ENCODE data around the gene CYBRD1. TPM values are rescaled to one million over a fixed set of nuclear protein-coding genes. Genes with fewer than 3 reads are reported as not detected.

CYBRD1 gene
- polyA plus RNA-seq, 2 of the 4 experiments (the other 2 are of a cell fraction) = 30.5 to 46.6 TPM

DNA sequence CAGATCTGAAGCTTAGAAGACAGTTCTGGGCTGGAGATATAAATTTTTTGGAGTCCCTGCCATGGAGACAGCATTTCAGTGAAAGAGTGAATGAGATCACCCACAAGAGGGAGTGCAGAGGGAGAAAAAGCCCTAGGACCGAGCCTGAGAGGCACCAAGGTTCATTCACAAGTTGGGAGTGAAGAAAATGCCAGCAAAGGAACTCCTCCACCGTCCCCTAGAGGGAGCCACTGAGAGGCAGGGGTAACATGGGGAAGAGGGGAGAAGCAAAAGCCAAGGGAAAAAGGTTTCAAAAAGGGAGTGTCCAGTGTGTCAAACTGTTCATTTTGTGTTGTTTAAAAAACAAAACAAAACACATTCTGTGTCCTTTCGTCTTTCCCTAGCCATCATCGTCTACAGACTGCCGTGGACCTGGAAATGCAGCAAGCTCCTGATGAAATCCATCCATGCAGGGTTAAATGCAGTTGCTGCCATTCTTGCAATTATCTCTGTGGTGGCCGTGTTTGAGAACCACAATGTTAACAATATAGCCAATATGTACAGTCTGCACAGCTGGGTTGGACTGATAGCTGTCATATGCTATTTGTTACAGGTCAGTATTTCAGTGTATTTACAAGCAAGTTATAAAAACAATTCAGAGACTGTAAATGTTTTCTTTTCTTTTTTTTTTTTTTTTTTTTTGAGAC lies 19.1 kb downstream of the CYBRD1 start:
- H3K27ac ChIP-seq = no peak overlapping the region
- ChIA-PET CTCF (interaction anchor here (0.6 to 2.6 kb wide), 4 partner anchors 10 to 1376 kb away, joined by 3 to 18 read pairs (median 4); no protein-coding TSS in a partner anchor), POLR2A (no interaction called here)
- FAIRE-seq (no peak), DNase-seq (ENCODE audit: low read depth in 1 of 2, low spot score in 1 of 2) (peak in 1 of 2 experiments; percentile 52), ATAC-seq (peak; percentile 70)
- no peak overlapping the region for H3K4me3 ChIP-seq
- H3K4me1 ChIP-seq = no peaks in the 10 kb centered on the region
- no peak overlapping the region for H3K4me2 ChIP-seq
- WGBS (ENCODE audit: missing lambda C conversion rate) = 72% methylated on average over 6 of the region's 6 CpGs
- H3K9me3 ChIP-seq = no peaks in the 10 kb centered on the region
- TF ChIP-seq, protein P1, sequence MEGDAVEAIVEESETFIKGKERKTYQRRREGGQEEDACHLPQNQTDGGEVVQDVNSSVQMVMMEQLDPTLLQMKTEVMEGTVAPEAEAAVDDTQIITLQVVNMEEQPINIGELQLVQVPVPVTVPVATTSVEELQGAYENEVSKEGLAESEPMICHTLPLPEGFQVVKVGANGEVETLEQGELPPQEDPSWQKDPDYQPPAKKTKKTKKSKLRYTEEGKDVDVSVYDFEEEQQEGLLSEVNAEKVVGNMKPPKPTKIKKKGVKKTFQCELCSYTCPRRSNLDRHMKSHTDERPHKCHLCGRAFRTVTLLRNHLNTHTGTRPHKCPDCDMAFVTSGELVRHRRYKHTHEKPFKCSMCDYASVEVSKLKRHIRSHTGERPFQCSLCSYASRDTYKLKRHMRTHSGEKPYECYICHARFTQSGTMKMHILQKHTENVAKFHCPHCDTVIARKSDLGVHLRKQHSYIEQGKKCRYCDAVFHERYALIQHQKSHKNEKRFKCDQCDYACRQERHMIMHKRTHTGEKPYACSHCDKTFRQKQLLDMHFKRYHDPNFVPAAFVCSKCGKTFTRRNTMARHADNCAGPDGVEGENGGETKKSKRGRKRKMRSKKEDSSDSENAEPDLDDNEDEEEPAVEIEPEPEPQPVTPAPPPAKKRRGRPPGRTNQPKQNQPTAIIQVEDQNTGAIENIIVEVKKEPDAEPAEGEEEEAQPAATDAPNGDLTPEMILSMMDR (IDR thresholded peaks at IDR 0.05) = peak; percentile 45
- no peak for TF ChIP-seq CBX8 (IDR thresholded peaks at IDR 0.05)

DNA sequence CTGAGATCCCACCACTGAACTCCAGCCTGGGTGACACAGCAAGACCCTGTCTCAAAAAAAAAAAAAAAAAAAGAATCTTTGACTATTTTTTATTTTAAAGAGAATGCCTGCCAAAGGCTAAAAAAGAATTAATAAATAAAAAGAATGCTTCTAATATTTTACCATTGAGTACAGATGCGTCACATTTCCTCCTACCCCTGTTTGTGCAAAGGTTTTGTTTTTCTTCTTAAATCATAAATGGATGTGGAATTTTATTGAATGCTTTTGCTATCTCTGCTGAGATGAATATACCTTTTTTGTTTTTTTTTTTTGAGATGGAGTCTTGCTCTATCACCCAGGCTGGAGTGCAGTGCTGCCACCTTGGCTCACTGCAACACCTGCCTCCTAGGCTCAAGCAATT lies 22.8 kb downstream of the CYBRD1 start:
- POLR2A ChIA-PET = no interaction called here
- H3K4me3 ChIP-seq = no peak overlapping the region
- CTCF ChIA-PET = no interaction called here
- H3K4me2 ChIP-seq = no peak overlapping the region
- DNase-seq (ENCODE audit: low read depth in 1 of 2, low spot score in 1 of 2) = no peak
- no peaks in the 10 kb centered on the region for H3K9me3 ChIP-seq
- FAIRE-seq = no peak
- WGBS (ENCODE audit: missing lambda C conversion rate) = 92% methylated on average over 1 of the region's 1 CpG
- no peak overlapping the region for H3K27ac ChIP-seq
- H3K4me1 ChIP-seq = no peaks in the 10 kb centered on the region
- no peak for TF ChIP-seq EHMT2 (IDR thresholded peaks at IDR 0.05; ENCODE audit: low read depth)
- TF ChIP-seq GATA3 (IDR thresholded peaks at IDR 0.05; ENCODE audit: borderline replicate concordance) = no peak
- no peak for TF ChIP-seq MYC (IDR thresholded peaks at IDR 0.05; ENCODE audit: borderline replicate concordance, low read length)
- TF ChIP-seq ZC3H11A (IDR thresholded peaks at IDR 0.05) = no peak
- TF ChIP-seq, protein P2, sequence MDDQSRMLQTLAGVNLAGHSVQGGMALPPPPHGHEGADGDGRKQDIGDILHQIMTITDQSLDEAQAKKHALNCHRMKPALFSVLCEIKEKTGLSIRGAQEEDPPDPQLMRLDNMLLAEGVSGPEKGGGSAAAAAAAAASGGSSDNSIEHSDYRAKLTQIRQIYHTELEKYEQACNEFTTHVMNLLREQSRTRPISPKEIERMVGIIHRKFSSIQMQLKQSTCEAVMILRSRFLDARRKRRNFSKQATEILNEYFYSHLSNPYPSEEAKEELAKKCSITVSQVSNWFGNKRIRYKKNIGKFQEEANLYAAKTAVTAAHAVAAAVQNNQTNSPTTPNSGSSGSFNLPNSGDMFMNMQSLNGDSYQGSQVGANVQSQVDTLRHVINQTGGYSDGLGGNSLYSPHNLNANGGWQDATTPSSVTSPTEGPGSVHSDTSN (IDR thresholded peaks at IDR 0.05) = no peak
- no peak for TF ChIP-seq FOSL2 (IDR thresholded peaks at IDR 0.05)
- TF ChIP-seq FOSL2 (CRISPR knock-in tag; IDR thresholded peaks at IDR 0.05) = no peak
- TF ChIP-seq RFX5 (IDR thresholded peaks at IDR 0.05) = no peak
- TF ChIP-seq, protein P3, sequence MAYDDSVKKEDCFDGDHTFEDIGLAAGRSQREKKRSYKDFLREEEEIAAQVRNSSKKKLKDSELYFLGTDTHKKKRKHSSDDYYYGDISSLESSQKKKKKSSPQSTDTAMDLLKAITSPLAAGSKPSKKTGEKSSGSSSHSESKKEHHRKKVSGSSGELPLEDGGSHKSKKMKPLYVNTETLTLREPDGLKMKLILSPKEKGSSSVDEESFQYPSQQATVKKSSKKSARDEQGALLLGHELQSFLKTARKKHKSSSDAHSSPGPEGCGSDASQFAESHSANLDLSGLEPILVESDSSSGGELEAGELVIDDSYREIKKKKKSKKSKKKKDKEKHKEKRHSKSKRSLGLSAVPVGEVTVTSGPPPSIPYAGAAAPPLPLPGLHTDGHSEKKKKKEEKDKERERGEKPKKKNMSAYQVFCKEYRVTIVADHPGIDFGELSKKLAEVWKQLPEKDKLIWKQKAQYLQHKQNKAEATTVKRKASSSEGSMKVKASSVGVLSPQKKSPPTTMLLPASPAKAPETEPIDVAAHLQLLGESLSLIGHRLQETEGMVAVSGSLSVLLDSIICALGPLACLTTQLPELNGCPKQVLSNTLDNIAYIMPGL (CRISPR knock-in tag; IDR thresholded peaks at IDR 0.05; ENCODE audit: borderline replicate concordance) = no peak
- no peak for TF ChIP-seq ZNF302 (CRISPR knock-in tag; IDR thresholded peaks at IDR 0.05)
- no peak for TF ChIP-seq SMC3 (IDR thresholded peaks at IDR 0.05)
- TF ChIP-seq, protein P4, sequence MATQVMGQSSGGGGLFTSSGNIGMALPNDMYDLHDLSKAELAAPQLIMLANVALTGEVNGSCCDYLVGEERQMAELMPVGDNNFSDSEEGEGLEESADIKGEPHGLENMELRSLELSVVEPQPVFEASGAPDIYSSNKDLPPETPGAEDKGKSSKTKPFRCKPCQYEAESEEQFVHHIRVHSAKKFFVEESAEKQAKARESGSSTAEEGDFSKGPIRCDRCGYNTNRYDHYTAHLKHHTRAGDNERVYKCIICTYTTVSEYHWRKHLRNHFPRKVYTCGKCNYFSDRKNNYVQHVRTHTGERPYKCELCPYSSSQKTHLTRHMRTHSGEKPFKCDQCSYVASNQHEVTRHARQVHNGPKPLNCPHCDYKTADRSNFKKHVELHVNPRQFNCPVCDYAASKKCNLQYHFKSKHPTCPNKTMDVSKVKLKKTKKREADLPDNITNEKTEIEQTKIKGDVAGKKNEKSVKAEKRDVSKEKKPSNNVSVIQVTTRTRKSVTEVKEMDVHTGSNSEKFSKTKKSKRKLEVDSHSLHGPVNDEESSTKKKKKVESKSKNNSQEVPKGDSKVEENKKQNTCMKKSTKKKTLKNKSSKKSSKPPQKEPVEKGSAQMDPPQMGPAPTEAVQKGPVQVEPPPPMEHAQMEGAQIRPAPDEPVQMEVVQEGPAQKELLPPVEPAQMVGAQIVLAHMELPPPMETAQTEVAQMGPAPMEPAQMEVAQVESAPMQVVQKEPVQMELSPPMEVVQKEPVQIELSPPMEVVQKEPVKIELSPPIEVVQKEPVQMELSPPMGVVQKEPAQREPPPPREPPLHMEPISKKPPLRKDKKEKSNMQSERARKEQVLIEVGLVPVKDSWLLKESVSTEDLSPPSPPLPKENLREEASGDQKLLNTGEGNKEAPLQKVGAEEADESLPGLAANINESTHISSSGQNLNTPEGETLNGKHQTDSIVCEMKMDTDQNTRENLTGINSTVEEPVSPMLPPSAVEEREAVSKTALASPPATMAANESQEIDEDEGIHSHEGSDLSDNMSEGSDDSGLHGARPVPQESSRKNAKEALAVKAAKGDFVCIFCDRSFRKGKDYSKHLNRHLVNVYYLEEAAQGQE (IDR thresholded peaks at IDR 0.05) = no peak
- TF ChIP-seq, protein P5, sequence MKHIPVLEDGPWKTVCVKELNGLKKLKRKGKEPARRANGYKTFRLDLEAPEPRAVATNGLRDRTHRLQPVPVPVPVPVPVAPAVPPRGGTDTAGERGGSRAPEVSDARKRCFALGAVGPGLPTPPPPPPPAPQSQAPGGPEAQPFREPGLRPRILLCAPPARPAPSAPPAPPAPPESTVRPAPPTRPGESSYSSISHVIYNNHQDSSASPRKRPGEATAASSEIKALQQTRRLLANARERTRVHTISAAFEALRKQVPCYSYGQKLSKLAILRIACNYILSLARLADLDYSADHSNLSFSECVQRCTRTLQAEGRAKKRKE (CRISPR knock-in tag; IDR thresholded peaks at IDR 0.05; ENCODE audit: low read depth) = no peak
- TF ChIP-seq MAFK (IDR thresholded peaks at IDR 0.05; ENCODE audit: partially characterized antibody) = no peak
- no peak for TF ChIP-seq HDAC2 (IDR thresholded peaks at IDR 0.05)
- TF ChIP-seq HOXB5 (CRISPR knock-in tag; IDR thresholded peaks at IDR 0.05) = no peak
- TF ChIP-seq HEYL (CRISPR knock-in tag; IDR thresholded peaks at IDR 0.05) = no peak
- no peak for TF ChIP-seq KDM1A (IDR thresholded peaks at IDR 0.05; ENCODE audit: low read depth)
- TF ChIP-seq NFE2L2 (conservative IDR thresholded peaks at IDR 0.05; ENCODE audit: low read length) = no peak
- no peak for TF ChIP-seq POLR2A (IDR thresholded peaks at IDR 0.05; ENCODE audit: low read length)
- no peak for TF ChIP-seq CBX2 (IDR thresholded peaks at IDR 0.05; ENCODE audit: borderline replicate concordance, low read depth)
- ATAC-seq = no peak

Measured in A549 (cell line).